Measurements from ENCODE around the gene VPS52.

The VPS52 gene

GRCh38 chr6:33205191-33206026 lies 66.3 kb downstream of the VPS52 start:
- Mint-ChIP-seq H3K27ac (peak overlapping the region; percentile 95), H3K27me3 (no peaks in the 10 kb centered on the region), H3K4me3 (peak overlapping the region; percentile 100), H3K9me3 (no peaks in the 10 kb centered on the region), H3K4me1 (peaks cover 67% of the 10 kb centered on the region), H3K36me3 (peaks cover 27% of the 10 kb centered on the region)

DNA sequence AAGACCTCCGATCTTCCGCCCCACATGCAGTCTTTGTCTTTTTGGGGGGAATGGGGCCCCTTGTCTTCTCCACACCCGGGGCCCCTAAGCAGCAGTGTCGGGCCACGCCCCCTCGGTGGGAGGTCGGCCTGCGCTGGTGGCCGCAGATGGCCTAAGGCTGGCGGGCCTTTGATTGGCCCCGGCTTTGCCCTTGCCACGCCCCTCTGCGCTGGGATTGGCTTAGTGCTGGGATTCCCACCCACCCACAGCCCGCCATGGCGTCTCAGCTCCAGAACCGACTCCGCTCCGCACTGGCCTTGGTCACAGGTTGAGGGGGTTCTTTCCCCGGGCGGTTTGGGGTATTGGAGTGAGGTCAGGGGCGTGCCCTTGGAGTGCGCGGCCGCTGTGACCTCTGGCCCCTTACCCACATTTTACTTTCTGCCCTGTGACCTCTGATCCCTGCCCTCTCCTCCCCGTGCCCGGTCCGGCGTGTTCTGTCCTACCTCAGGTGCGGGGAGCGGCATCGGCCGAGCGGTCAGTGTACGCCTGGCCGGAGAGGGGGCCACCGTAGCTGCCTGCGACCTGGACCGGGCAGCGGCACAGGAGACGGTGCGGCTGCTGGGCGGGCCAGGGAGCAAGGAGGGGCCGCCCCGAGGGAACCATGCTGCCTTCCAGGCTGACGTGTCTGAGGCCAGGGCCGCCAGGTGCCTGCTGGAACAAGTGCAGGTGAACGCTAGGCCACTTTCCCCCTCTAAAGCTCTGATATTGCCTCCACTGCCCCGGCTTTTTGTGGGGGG lies 67.1 kb downstream of the VPS52 start, which contains the start of gene HSD17B8:
TSS of gene HSD17B8 (plus strand) at position 241 of the 776 bp plus-strand sequence. CDS start at position 255, 14 bp downstream.
- H3K4me3 Mint-ChIP-seq: peak within 1 kb of the TSS; percentile 100
- peak within 1 kb of the TSS; percentile 95 for H3K27ac Mint-ChIP-seq

DNA sequence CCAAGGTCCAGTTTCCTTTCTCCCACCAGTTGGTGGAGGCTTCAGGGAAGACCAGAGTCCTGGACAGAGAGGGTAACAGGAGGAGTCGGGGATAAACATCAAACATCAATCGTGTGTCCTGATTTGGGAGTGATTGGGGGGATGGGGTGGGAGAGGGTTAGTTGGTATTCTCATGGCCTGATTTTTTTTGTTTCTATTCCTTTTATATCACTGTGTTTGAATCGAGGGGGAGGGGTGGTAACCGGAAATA lies 67.6 kb downstream of the VPS52 start:
- H3K4me1 Mint-ChIP-seq: peaks cover 57% of the 10 kb centered on the region

More for the DNA sequence above, 67.1 kb downstream of the VPS52 start, which contains the start of gene HSD17B8:
- Mint-ChIP-seq H3K4me1 (peaks cover 62% of the 10 kb centered on the region), H3K27me3 (no peaks in the 10 kb centered on the region), H3K9me3 (no peaks in the 10 kb centered on the region), H3K36me3 (peaks cover 21% of the 10 kb centered on the region)

GRCh38 chr6:33203443-33204164 lies 68.1 kb downstream of the VPS52 start:
- H3K9me3 Mint-ChIP-seq: no peaks in the 10 kb centered on the region
- H3K36me3 Mint-ChIP-seq: peaks cover 20% of the 10 kb centered on the region
- H3K27ac Mint-ChIP-seq: peak overlapping the region; percentile 30
- no peaks in the 10 kb centered on the region for H3K27me3 Mint-ChIP-seq
- H3K4me3 Mint-ChIP-seq: peak overlapping the region; percentile 100
- H3K4me1 Mint-ChIP-seq: peaks cover 57% of the 10 kb centered on the region

More for the DNA sequence above, 67.6 kb downstream of the VPS52 start:
- H3K4me3 Mint-ChIP-seq: peak overlapping the region; percentile 100
- H3K27me3 Mint-ChIP-seq: no peaks in the 10 kb centered on the region
- no peaks in the 10 kb centered on the region for H3K9me3 Mint-ChIP-seq
- peaks cover 20% of the 10 kb centered on the region for H3K36me3 Mint-ChIP-seq
- H3K27ac Mint-ChIP-seq: peak overlapping the region; percentile 84

DNA sequence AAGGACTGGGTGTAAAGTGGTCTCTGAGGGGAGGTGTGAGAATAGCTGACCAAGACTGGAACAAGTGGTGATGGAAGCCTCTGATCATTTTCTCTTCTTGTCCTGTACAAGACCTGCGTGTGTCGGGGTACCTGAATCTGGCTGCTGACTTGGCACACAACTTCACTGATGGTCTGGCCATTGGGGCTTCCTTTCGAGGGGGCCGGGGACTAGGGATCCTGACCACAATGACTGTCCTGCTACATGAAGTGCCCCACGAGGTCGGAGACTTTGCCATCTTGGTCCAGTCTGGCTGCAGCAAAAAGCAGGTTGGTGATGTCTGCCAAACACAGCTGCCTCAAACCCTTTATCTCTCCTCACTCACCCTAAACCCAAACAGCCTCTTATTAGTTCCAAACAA lies 68.9 kb downstream of the VPS52 start:
- H3K4me1 Mint-ChIP-seq: peaks cover 65% of the 10 kb centered on the region
- no peaks in the 10 kb centered on the region for H3K27me3 Mint-ChIP-seq
- H3K4me3 Mint-ChIP-seq: peak overlapping the region; percentile 100
- H3K27ac Mint-ChIP-seq: peak overlapping the region; percentile 41
- H3K36me3 Mint-ChIP-seq: peaks cover 20% of the 10 kb centered on the region
- H3K9me3 Mint-ChIP-seq: no peaks in the 10 kb centered on the region

- peak overlapping the region; percentile 100 for H3K4me3 Mint-ChIP-seq
- H3K27ac Mint-ChIP-seq: peak overlapping the region; percentile 83
- no peaks in the 10 kb centered on the region for H3K27me3 Mint-ChIP-seq
- H3K36me3 Mint-ChIP-seq: peaks cover 20% of the 10 kb centered on the region
- H3K9me3 Mint-ChIP-seq: no peaks in the 10 kb centered on the region
- H3K4me1 Mint-ChIP-seq: peaks cover 74% of the 10 kb centered on the region
Measured at GRCh38 chr6:33201935-33202334, 69.7 kb downstream of the VPS52 start.

DNA sequence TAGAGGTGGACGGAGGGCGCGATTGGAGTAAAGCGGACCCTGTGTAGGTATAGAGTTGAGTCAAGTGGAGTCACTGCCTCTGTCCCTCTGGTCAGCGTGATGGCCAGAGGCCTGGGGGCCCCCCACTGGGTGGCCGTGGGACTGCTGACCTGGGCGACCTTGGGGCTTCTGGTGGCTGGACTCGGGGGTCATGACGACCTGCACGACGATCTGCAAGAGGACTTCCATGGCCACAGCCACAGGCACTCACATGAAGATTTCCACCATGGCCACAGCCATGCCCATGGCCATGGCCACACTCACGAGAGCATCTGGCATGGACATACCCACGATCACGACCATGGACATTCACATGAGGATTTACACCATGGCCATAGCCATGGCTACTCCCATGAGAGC lies 70.5 kb downstream of the VPS52 start:
- peaks cover 21% of the 10 kb centered on the region for H3K36me3 Mint-ChIP-seq

More for the DNA sequence above, 70.5 kb downstream of the VPS52 start:
- peaks cover 74% of the 10 kb centered on the region for H3K4me1 Mint-ChIP-seq
- peak overlapping the region; percentile 100 for H3K4me3 Mint-ChIP-seq
- no peaks in the 10 kb centered on the region for H3K27me3 Mint-ChIP-seq
- peak overlapping the region; percentile 98 for H3K27ac Mint-ChIP-seq
- no peaks in the 10 kb centered on the region for H3K9me3 Mint-ChIP-seq
